Trophoblast cell (in vitro differentiated cells and primary cell): ENCODE measurements around the gene RALGAPA2.
A peak's percentile ranks its signal among the peaks of the same experiment; 100 is the strongest.

Source experiments
- DNase-seq, 2 donors: peaks; one replicate each; pipeline ENCODE4 v3.0.0-alpha.2; 2016
- H2AFZ ChIP-seq: 2 replicates; pipeline ENCODE4 v1.6.1; 2013; ENCODE audit warnings: low read length, moderate library complexity, mild to moderate bottlenecking; ENCODE audit not compliant: insufficient read depth, poor library complexity
- H2AK5ac ChIP-seq: 2 replicates; pipeline ENCODE4 v1.6.1; 2013; ENCODE audit warnings: mild to moderate bottlenecking, low read length
- H2BK120ac ChIP-seq: 2 replicates; pipeline ENCODE4 v1.6.1; 2013; ENCODE audit warnings: low read length, mild to moderate bottlenecking, moderate library complexity; ENCODE audit not compliant: insufficient read depth, poor library complexity
- H2BK12ac ChIP-seq: 2 replicates; pipeline ENCODE4 v1.6.1; 2013; ENCODE audit warnings: mild to moderate bottlenecking, low read length, moderate library complexity
- H2BK5ac ChIP-seq: 2 replicates; pipeline ENCODE4 v1.6.1; 2013; ENCODE audit warnings: low read length, low read depth, moderate library complexity, mild to moderate bottlenecking; ENCODE audit not compliant: poor library complexity
- H3K14ac ChIP-seq: 2 replicates; pipeline ENCODE4 v1.6.1; 2013; ENCODE audit warnings: mild to moderate bottlenecking, low read length
- H3K18ac ChIP-seq: 2 replicates; pipeline ENCODE4 v1.6.1; 2013; ENCODE audit warnings: mild to moderate bottlenecking, low read length
- H3K23ac ChIP-seq: 2 replicates; pipeline ENCODE4 v1.6.1; 2013; ENCODE audit warnings: low read length
- H3K27ac ChIP-seq: 2 replicates; pipeline ENCODE4 v1.5.1; 2013; ENCODE audit warnings: low read depth, mild to moderate bottlenecking, inconsistent platforms, low read length, moderate library complexity
- H3K27me3 ChIP-seq: 2 replicates; pipeline ENCODE4 v1.6.1; 2013; ENCODE audit warnings: inconsistent platforms, mild to moderate bottlenecking, low read length, moderate library complexity; ENCODE audit not compliant: insufficient read depth
- H3K36me3 ChIP-seq, 2 experiments: 1 replicate in 1 of 2; 2 replicates in 1 of 2; pipeline ENCODE4 v1.6.1; 2013; ENCODE audit warnings: low read length in 2 of 2, mild to moderate bottlenecking in 2 of 2, moderate library complexity in 1 of 2; ENCODE audit not compliant: insufficient read depth in 2 of 2, control insufficient read depth in 1 of 2
- H3K4ac ChIP-seq: 2 replicates; pipeline ENCODE4 v1.6.1; 2013; ENCODE audit warnings: low read depth, mild to moderate bottlenecking, low read length, moderate library complexity
- H3K4me1 ChIP-seq, 2 experiments: 1 replicate in 1 of 2; 2 replicates in 1 of 2; pipeline ENCODE4 v1.6.1; 2013; ENCODE audit warnings: low read length in 2 of 2, mild to moderate bottlenecking in 2 of 2, moderate library complexity in 1 of 2; ENCODE audit not compliant: insufficient read depth in 2 of 2, control insufficient read depth in 1 of 2
- H3K4me2 ChIP-seq: 2 replicates; pipeline ENCODE4 v1.6.1; 2013; ENCODE audit warnings: inconsistent platforms, mild to moderate bottlenecking, low read length, moderate library complexity
- H3K4me3 ChIP-seq: 2 replicates; pipeline ENCODE4 v1.5.1; 2013; ENCODE audit warnings: mild to moderate bottlenecking, low read depth, low read length, inconsistent platforms
- H3K79me1 ChIP-seq: one replicate; pipeline ENCODE4 v1.6.1; 2013; ENCODE audit warnings: low read length
- H3K79me2 ChIP-seq: 2 replicates; pipeline ENCODE4 v1.6.1; 2013; ENCODE audit warnings: low read length, mild to moderate bottlenecking; ENCODE audit not compliant: control insufficient read depth, insufficient read depth, poor library complexity
- H3K9ac ChIP-seq: 2 replicates; pipeline ENCODE4 v1.6.1; 2013; ENCODE audit warnings: mild to moderate bottlenecking, low read length
- H3K9me3 ChIP-seq: 2 replicates; pipeline ENCODE4 v1.6.1; 2013; ENCODE audit warnings: low read depth, mild to moderate bottlenecking, control low read depth, inconsistent platforms, low read length; ENCODE audit not compliant: insufficient read depth
- H4K12ac ChIP-seq: 2 replicates; pipeline ENCODE4 v1.6.1; 2013; ENCODE audit warnings: low read depth, mild to moderate bottlenecking, low read length, moderate library complexity
- H4K8ac ChIP-seq: 2 replicates; pipeline ENCODE4 v1.6.1; 2013; ENCODE audit warnings: low read depth, mild to moderate bottlenecking, low read length, moderate library complexity
- H4K91ac ChIP-seq: one replicate; pipeline ENCODE4 v1.6.1; 2013; ENCODE audit warnings: low read depth, mild to moderate bottlenecking, low read length, moderate library complexity
- WGBS: extraction: QIAGEN DNeasy Blood & Tissue Kit; methylation state at CpG from one replicate; pipeline ENCODE4 v1.1.7; 2013; ENCODE audit warnings: missing lambda C conversion rate; ENCODE audit not compliant: insufficient read length, insufficient coverage; ENCODE audit errors: extremely low coverage; 5-methylcytosine and 5-hydroxymethylcytosine counted together

Gene RALGAPA2

DNA sequence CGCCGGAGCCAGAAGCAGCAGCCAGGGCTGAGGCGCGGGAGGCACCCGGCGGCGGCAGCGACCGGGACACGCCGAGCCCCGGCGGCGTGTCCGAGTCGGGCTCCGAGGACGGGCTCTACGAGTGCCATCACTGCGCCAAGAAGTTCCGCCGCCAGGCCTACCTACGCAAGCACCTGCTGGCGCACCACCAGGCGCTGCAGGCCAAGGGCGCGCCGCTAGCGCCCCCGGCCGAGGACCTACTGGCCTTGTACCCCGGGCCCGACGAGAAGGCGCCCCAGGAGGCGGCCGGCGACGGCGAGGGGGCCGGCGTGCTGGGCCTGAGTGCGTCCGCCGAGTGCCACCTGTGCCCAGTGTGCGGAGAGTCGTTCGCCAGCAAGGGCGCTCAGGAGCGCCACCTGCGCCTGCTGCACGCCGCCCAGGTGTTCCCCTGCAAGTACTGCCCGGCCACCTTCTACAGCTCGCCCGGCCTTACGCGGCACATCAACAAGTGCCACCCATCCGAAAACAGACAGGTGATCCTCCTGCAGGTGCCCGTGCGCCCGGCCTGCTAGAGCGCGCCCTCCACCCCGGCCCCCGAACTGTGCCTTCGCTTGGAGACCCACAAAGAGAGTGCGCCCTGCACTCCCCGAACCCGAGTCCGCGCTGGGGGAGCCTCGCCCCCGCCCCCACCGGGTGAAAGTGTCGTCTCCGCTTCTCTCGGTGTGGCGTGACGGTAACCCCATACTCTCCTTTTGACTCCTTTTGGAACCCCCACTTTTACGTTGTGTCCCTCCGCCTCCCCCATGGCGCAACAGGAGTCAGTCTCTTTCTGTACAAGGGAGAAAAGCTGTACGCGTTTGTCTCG, 343.0 kb downstream of the RALGAPA2 start:
- H3K27ac ChIP-seq = no peak overlapping the region
- H4K91ac ChIP-seq = no peak overlapping the region

DNA sequence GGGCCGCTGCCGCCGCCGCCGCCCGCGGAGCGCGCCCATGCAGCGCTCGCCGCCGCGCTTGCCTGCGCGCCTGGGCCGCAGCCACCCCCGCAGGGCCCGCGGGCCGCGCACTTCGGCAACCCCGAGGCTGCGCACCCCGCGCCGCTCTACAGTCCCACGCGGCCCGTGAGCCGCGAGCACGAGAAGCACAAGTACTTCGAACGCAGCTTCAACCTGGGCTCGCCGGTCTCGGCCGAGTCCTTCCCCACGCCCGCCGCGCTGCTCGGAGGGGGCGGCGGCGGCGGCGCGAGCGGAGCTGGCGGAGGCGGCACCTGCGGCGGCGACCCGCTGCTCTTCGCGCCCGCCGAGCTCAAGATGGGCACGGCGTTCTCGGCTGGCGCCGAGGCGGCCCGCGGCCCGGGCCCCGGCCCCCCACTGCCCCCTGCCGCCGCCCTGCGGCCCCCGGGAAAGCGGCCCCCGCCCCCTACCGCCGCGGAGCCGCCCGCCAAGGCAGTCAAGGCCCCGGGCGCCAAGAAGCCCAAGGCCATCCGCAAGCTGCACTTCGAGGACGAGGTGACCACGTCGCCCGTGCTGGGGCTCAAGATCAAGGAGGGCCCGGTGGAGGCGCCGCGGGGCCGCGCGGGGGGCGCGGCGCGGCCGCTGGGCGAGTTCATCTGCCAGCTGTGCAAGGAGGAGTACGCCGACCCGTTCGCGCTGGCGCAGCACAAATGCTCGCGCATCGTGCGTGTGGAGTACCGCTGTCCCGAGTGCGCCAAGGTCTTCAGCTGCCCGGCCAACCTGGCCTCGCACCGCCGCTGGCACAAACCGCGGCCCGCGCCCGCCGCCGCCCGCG, 343.8 kb downstream of the RALGAPA2 start:
- Histone ChIP-seq H3K79me1 (no peaks in the 10 kb centered on the region), H3K18ac (no peak overlapping the region), H3K79me2 (no peaks in the 10 kb centered on the region), H3K4me2 (peak overlapping the region; percentile 94), H2BK12ac (no peak overlapping the region), H4K12ac (no peak overlapping the region), H3K14ac (no peak overlapping the region), H2AK5ac (no peak overlapping the region), H2AFZ (peak overlapping the region; percentile 50), H3K27me3 (peaks cover 66% of the 10 kb centered on the region), H3K36me3 (no peaks in the 10 kb centered on the region), H4K91ac (no peak overlapping the region), H3K4ac (no peak overlapping the region), H3K9ac (no peak overlapping the region), H4K8ac (no peak overlapping the region), H3K23ac (no peak overlapping the region), H3K9me3 (peaks cover 5% of the 10 kb centered on the region), H3K4me3 (peak overlapping the region; percentile 43), H2BK5ac (no peak overlapping the region), H3K27ac (no peak overlapping the region), H2BK120ac (no peak overlapping the region), H3K4me1 (peaks cover 14 to 24% of the 10 kb centered on the region in 2 experiments)
- no peak for DNase-seq
- WGBS = no CpG with 5 or more reads among the region's 130 CpGs

More for the DNA sequence above, 343.0 kb downstream of the RALGAPA2 start:
- no CpG with 5 or more reads among the region's 86 CpGs for WGBS
- H3K18ac ChIP-seq = no peak overlapping the region
- peak overlapping the region; percentile 94 for H3K4me2 ChIP-seq
- H2BK12ac ChIP-seq = no peak overlapping the region
- no peak overlapping the region for H3K9ac ChIP-seq
- H2AFZ ChIP-seq = no peak overlapping the region
- H2AK5ac ChIP-seq = no peak overlapping the region
- no peak overlapping the region for H3K4me3 ChIP-seq
- no peak overlapping the region for H4K8ac ChIP-seq
- H3K79me1 ChIP-seq = no peaks in the 10 kb centered on the region
- peaks cover 14 to 24% of the 10 kb centered on the region in 2 experiments for H3K4me1 ChIP-seq
- H2BK120ac ChIP-seq = no peak overlapping the region
- no peaks in the 10 kb centered on the region for H3K36me3 ChIP-seq
- no peak overlapping the region for H3K23ac ChIP-seq
- H3K4ac ChIP-seq = no peak overlapping the region
- no peak overlapping the region for H2BK5ac ChIP-seq
- peaks cover 2% of the 10 kb centered on the region for H3K9me3 ChIP-seq
- H3K14ac ChIP-seq = no peak overlapping the region
- peaks cover 58% of the 10 kb centered on the region for H3K27me3 ChIP-seq
- no peaks in the 10 kb centered on the region for H3K79me2 ChIP-seq
- no peak for DNase-seq
- H4K12ac ChIP-seq = no peak overlapping the region

DNA sequence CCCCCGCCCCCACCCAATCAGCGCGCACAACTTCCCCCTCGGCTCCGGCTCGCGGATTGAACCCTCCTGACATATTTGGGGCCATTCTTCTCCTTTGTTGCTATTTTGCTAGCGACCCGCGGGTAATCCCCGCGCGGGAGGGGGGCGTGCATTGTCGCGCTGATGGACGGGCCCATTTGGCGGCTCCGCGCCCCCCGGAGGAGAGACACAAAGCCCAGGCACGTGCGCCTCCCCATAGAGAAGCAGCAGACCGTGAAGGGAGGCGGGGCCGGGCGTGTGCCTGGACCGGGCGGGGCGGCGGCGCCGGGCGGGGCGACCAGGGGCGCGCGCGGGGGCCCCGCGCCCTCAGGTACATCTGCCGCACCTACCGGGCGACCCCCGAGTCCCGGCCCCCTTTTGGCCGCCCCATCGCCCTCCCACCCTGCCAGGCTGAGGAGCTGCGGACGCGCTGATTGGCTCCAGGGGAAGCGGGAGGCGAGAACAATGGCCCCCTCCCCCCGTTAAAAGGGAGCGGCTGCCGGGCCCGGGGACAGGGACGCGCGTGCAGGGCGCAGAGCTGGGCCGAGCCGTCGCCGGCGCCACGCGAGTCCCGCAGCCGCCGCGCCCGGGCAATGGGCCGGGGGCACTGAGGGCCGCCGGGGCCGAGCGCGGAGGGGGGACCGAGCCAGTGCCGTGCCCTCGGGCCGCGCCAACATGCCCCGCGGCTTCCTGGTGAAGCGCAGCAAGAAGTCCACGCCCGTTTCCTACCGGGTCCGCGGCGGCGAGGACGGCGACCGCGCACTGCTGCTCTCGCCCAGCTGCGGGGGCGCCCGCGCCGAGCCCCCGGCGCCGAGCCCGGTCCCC, 344.6 kb downstream of the RALGAPA2 start, which contains the start of gene INSM1:
INSM1 (plus strand) TSS at position 530 of the 843 bp plus-strand sequence; CDS start at position 694, 164 bp downstream.
- Histone ChIP-seq H3K79me2 (no peaks in the 10 kb centered on the region), H4K91ac (no peak within 1 kb of the TSS), H3K4me1 (peaks cover 14 to 21% of the 10 kb centered on the region in 2 experiments), H2AK5ac (no peak within 1 kb of the TSS), H3K4me3 (peak within 1 kb of the TSS; percentile 43), H3K9ac (no peak within 1 kb of the TSS), H2BK5ac (no peak within 1 kb of the TSS), H3K4me2 (peak within 1 kb of the TSS; percentile 94), H4K12ac (no peak within 1 kb of the TSS), H3K79me1 (no peaks in the 10 kb centered on the region), H3K9me3 (peaks cover 5% of the 10 kb centered on the region), H3K18ac (no peak within 1 kb of the TSS), H2BK12ac (no peak within 1 kb of the TSS), H3K27ac (no peak within 1 kb of the TSS), H3K4ac (no peak within 1 kb of the TSS), H3K14ac (no peak within 1 kb of the TSS), H3K36me3 (no peaks in the 10 kb centered on the region), H3K23ac (no peak within 1 kb of the TSS), H2AFZ (peak within 1 kb of the TSS; percentile 50), H3K27me3 (peaks cover 75% of the 10 kb centered on the region), H2BK120ac (no peak within 1 kb of the TSS), H4K8ac (no peak within 1 kb of the TSS)
- WGBS = no CpG with 5 or more reads among the region's 108 CpGs
- DNase-seq = no peak
